CD4-positive, alpha-beta T cell treated with Interleukin-4 for 1 hour (primary cell): ENCODE data around the gene POLE.

ENCODE experiments used
- DNase-seq, 2 donors: peaks; one replicate each; pipeline ENCODE4 v3.0.0-alpha.2; 2020 to 2022

The POLE gene

DNA sequence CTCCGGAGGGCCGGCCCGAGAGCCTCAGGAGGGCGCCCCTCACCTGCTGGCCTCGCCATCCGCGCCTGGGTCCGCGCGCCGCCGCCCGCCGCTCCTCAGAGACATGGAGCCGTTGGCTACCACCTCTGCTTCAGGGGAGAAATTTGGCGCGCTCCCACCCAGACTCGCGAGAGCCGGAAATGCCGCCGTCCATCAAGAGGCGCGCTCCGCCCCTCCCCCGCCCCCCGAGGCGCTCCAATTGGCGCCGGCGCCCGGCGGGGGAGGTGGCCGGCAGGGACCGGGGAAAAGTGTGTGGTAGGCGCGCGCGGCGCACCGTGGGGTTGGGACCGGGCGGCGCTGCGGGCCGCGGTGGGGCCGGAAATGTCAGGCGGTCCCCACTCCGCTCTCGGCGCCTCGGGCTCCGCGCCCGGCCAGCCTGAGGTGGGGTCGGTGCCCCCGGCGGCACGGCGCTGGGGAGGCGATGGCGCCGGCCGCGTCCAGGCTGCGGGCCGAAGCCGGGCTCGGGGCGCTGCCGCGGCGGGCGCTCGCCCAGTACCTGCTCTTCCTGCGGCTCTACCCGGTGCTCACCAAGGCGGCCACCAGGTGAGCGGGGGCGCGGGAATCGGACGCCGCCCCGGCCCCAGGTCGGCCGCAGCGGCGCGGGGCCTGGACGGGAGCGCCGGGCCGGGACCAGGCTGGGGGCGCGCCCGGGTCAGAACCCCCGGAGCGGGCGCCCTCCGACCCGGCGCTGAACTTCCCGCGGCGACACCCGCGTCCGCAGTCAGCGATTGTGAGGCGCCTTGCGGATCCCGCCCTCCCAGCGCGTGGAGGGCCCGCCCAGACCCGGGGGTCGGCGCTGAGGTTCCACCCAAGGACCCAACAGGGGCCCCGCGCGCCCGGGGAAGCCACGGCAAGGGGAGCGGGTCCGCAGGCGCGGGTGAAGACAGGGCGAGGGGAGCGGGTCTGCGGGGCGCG lies at the start of gene POLE, which contains the start of gene PXMP2:
TSS of gene POLE (minus strand) at position 132 of the 954 bp plus-strand sequence. CDS start at position 105, 27 bp downstream.
TSS of gene PXMP2 (plus strand) at position 377 of the 954 bp plus-strand sequence. CDS start at position 461, 84 bp downstream.
- peak; percentile 93 to 95 for DNase-seq

- DNase-seq: no peak
Measured at GRCh38 chr12:132736913-132737312, 49.8 kb upstream of the POLE start.

DNA sequence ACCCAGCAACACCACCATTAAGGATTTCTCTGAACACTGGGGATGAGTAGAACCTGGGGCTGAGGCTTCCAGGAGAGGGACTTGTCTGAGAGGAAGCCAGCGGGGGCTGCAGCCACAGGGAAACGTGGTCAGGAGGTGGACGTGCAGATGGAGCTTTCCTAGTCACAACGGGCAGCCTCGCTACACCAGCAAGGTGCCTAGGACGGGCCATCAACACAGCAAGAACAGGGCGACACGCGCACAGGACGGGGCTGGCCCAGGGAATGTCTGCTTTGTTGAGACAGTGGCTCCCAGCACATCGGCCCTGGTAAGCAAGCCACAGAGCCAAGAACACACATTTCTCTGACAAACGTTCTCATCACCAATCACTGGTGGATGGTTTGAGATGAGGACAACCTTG lies 49.2 kb upstream of the POLE start:
- DNase-seq: no peak

GRCh38 chr12:132735496-132735895 lies 48.4 kb upstream of the POLE start:
- DNase-seq: no peak

DNA sequence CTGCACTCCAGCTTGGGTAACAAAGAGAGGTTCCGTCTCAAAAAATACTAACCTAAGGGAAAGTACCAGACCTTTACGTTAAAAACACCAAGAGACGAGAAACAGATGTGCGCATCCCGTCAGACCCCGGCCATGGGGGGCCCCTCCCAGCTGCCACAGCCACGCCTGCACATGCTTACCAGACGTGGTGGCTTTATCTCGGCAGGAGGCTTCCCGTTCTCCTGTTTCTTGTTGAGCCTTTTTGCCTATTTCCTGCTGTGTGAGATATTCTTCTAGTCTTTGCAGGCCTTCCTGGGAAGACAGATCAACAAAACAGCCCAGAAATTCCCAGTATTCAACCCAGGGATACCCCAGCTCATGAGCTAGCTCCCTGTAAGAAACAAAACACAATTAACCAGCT lies 47.1 kb upstream of the POLE start:
- DNase-seq: no peak

- DNase-seq: no peak
Measured at GRCh38 chr12:132731574-132731973, 44.4 kb upstream of the POLE start.

GRCh38 chr12:132730353-132730752 lies 43.2 kb upstream of the POLE start:
- DNase-seq: no peak

GRCh38 chr12:132729541-132730320 lies 42.6 kb upstream of the POLE start:
- DNase-seq: no peak

DNA sequence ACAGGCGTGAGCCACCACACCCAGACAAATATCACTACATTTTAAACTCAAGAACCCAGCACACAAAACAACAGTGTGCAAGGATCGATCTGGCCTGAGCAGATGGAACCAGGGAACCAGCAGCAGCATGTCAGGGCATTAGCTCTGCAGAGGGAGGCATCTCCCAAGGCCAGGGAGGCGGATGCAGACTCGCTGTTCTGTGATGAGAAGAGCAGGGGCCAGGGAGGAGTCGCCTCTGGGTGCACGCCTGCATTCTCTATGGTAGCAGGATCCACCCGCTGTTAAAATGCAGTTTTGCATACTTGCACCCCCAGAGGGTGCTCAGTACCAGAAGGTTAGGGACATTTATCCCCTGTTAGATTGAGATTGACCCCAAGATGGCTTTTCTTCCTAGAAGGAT lies 41.4 kb upstream of the POLE start:
- no peak for DNase-seq

DNA sequence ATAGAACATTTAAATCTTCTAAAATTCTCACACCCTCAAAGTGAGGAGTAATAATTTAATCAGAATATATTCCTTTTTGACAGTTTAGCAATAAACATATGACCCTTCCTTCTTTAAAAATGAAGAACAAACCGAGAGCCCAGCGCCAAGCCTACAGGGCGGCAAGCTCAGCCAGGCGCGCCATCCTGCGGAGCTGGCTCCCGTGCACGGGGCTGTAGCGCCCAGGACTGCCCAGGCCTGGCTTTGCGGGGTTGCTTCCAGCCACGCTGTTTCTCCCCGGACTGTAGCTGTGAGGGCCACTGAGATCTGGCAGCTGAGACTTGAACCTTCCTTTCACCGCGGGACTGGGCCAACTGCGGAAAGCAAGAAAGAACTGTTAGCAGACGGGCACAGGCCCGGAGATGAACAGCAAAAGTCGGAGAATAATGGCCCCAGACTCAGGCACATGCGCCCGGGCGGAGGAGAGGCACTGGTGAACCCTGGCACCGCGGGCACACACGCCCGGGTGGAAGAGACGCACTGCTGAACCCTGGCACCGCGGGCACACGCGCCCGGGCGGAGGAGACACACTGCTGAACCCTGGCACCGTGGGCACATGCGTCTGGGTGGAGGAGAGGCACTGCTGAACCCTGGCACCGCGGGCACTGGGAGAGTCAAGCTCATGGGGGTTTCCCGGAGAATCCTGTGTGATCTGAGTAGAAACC lies 40.1 kb upstream of the POLE start:
- DNase-seq: no peak

GRCh38 chr12:132726386-132726785 lies 39.2 kb upstream of the POLE start:
- no peak for DNase-seq

DNA sequence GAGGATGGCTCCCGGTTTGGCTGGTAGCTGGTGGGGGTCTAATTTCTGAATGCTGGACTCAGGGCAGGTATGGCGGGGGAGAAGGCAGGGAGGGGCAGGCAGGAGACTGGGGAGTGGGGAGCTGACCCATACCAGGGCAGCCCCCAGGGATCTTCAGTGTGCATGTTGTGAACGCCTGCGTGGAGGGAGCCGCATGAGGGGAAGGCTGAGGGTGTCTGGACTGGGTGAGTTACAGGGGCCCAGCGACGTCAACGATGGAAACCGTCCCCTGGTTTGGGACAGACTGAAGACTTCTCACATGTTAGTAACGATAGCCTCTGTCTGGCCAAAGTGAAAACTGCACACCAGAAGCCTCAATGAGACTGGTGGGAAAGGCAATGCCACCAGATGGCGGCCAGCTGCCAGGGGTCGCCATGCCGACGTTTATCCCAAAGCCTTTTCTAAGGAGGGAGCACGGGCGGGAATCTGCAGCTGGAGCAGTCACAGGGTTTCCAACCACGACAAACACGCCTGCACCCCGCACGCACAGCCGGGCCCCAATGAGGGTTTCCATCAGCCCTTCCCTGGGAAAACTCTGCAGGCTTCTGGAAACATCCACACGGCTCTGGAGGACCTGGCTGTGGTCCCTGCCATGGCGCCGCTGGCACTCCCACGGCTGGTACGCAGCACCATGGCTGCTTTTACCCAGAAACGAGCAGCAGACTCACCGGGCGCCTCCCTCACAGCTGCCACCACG lies 37.5 kb upstream of the POLE start:
- DNase-seq: no peak

DNA sequence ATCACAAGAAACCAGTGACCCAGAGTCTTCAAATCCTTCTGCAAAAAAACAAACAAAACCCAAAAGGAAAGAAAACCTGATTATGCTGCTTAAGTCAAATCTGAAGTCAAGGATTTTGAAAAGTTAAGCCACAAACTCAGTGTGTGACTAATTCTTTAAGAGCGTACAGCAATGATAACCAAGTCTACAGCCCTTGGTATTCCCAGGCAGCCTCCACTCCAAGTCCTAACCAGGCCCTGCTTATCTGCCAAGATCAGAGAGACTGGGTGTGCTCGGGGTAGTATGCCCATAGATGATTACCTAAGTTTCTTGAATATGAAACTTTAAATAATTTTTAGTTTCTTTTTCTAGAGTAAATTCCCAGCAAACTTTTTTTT lies 36.6 kb upstream of the POLE start:
- DNase-seq: no peak

GRCh38 chr12:132723015-132723763 lies 36.0 kb upstream of the POLE start:
- DNase-seq: no peak

DNA sequence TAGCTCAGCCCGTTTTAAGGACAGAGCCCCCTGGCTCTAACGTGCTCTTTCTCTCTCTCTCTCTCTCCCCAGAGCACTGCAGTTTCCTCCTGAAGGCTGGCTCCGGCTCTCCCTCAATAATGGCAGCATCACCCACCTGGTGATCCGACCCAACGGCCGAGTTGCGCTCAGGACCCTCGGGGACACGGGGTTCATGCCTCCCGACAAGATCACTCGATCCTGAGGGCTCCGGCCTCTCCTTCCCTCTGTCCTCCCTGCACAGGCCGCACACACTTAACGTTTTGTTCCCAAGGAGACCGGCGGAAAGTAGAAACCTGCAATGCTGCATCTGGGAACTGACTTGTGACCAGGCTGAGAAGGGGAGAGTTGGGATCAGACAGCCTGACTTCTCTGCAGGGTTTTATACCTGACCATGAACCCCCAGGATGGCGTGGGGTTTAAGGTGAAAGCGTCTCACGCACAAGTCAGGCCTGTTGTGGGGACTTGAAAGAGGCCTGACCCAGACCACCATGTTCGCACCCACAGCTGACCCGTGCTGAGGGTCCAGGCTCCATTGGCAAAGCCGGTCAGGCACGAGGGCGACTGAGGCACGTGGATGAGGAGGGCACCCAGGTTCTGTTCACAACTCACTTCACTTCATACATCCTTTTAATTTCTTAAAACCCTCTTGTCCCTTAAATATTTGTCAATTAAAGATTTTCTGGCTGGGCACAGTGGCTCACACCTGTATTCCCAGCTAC lies 33.6 kb upstream of the POLE start:
- no peak for DNase-seq

DNA sequence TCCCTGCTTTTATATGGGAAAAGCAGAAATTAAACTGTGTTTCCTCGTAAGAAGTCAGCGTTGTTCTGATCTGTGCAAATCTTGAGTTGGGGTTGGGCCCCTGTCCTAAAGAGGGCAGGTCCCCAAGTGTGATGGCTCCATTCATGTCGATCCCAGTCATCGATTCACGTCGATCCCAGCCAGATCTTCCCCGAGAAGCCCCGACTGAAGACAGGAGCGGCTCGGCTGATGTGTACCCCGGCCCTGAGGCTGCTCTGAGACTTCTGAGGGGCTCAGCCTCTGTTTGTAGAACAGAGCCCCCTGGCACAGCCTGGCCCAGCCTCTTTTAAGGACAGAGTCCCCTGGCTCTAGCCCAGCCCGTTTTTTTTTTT lies 32.8 kb upstream of the POLE start:
- DNase-seq: no peak

GRCh38 chr12:132719141-132719953 lies 32.2 kb upstream of the POLE start:
- no peak for DNase-seq

GRCh38 chr12:132718644-132719043 lies 31.5 kb upstream of the POLE start:
- DNase-seq: no peak

DNA sequence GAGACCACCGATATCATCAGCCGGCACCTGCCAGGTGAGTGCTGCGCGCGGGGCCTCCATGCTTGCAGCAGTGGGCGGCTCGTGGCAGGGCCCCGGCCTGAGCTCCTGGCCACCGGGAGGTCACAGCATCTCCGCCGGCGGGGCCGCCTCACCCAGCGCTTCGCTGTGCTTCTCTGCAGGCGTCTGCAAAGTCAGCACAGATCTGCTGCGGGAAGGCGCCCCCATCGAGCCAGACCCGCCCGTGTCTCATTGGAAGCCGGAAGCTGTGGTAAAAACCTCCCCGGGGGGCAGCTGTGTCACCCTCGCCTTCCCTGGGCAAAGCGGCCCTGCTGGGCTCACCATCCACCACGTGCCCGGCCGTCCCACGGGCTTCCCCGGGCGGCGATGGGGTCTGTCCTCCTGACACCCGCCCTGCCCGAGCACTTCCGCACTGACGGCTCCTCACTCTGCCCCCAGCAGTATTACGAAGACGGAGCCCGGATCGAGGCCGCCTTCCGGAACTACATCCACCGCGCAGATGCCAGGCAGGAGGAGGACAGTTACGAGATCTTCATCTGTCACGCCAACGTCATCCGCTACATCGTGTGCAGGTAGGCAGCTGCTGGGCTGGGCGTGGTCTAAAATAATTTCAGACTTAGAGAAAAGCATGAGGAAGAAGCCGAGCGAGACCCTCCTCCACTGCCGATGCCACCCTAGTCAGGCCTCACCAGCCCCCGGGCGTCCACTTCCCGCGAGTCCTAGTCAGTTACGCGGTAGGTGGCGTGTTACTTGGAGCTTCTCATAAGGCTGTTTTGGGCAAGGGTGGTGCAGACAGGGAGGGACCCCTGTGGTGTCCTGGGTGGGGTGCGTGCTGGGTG lies 30.6 kb upstream of the POLE start:
- no peak for DNase-seq
